Glomerular endothelial cell (primary cell): ENCODE measurements around the gene ASB15. TPM values are rescaled to one million over a fixed set of nuclear protein-coding genes. Genes with fewer than 3 reads are reported as not detected.

Source experiments
- total RNA-seq: library from RNA; depleted of rRNA; stranded (reverse); fragments of >200 nt; gene quantifications from 2 replicates; pipeline ENCODE4 v1.2.3, GENCODE V29; 2015

ASB15 gene
- total RNA-seq, 1 donor from 2014 or later: not detected

Other genes starting within 250 kb of the ASB15 start
- 0.19 and 0.29 TPM in 2 replicates for gene IQUB, start 67.2 kb upstream of the ASB15 start, total RNA-seq
- gene NDUFA5, start 44.0 kb upstream of the ASB15 start, total RNA-seq: 28.0 and 31.6 TPM in 2 replicates
- not detected in 2 replicates for gene LMOD2, start 54.0 kb downstream of the ASB15 start, total RNA-seq
- 24.9 and 25.6 TPM in 2 replicates for gene WASL, start 147.2 kb downstream of the ASB15 start, total RNA-seq
- gene HYAL4, start 243.3 kb downstream of the ASB15 start, total RNA-seq: 0.18 TPM in 1 of 2 replicates, not detected in the other